ENCODE data around the gene PTPRG.

GRCh38 chr3:62238003-62238402 is 676.6 kb downstream of the PTPRG start:
- no peak for TF ChIP-seq EZH2phosphoT487 (IDR thresholded peaks at IDR 0.05; ENCODE audit: low read depth, severe bottlenecking, unreplicated experiment)
- no peak for TF ChIP-seq EZH2 (IDR thresholded peaks at IDR 0.05; ENCODE audit: borderline replicate concordance)
